GM21390 (cell line): ENCODE results near the gene SMARCAL1.

Source experiments
- ATAC-seq: cut with Tn5 transposase; IDR thresholded peaks from one replicate; pipeline ENCODE4 v1.9.1; 2021; ENCODE audit not compliant: unreplicated experiment

Gene SMARCAL1

GRCh38 chr2:216526939-216527338 is 114.7 kb downstream of the SMARCAL1 start:
- no peak for ATAC-seq

GRCh38 chr2:216527600-216527999 is 115.3 kb downstream of the SMARCAL1 start:
- ATAC-seq, result no peak

GRCh38 chr2:216532562-216532961 is 120.3 kb downstream of the SMARCAL1 start:
- no peak for ATAC-seq
